Measurements from ENCODE around the gene CTDSPL.

Gene CTDSPL

GRCh38 chr3:38008971-38009580 is 147.4 kb downstream of the CTDSPL start:
- H3K4me3 ChIP-seq (replicated peaks; ENCODE audit: low read depth, low read length) = no peak overlapping the region
- TF ChIP-seq CTCF (IDR thresholded peaks at IDR 0.05; ENCODE audit: low read depth, low read length, missing control alignments) = no peak
- DNase-seq (ENCODE audit: extremely low read depth, low read depth) = no peak

GRCh38 chr3:38009807-38010591 is 148.3 kb downstream of the CTDSPL start:
- H3K4me3 ChIP-seq (replicated peaks; ENCODE audit: low read depth, low read length) = no peak overlapping the region
- no peak for TF ChIP-seq CTCF (IDR thresholded peaks at IDR 0.05; ENCODE audit: low read depth, low read length, missing control alignments)
- no peak for DNase-seq (ENCODE audit: extremely low read depth, low read depth)

GRCh38 chr3:38011111-38011510 is 149.4 kb downstream of the CTDSPL start:
- no peak for TF ChIP-seq CTCF (IDR thresholded peaks at IDR 0.05; ENCODE audit: low read depth, low read length, missing control alignments)
- no peak for DNase-seq (ENCODE audit: extremely low read depth, low read depth)
- H3K4me3 ChIP-seq (replicated peaks; ENCODE audit: low read depth, low read length) = no peak overlapping the region

- H3K4me3 ChIP-seq (replicated peaks; ENCODE audit: low read depth, low read length) = no peak overlapping the region
- DNase-seq (ENCODE audit: extremely low read depth, low read depth) = no peak
- TF ChIP-seq CTCF (IDR thresholded peaks at IDR 0.05; ENCODE audit: low read depth, low read length, missing control alignments) = no peak
Measured at GRCh38 chr3:38015485-38015884, 153.8 kb downstream of the CTDSPL start.

GRCh38 chr3:38015984-38016383 is 154.3 kb downstream of the CTDSPL start:
- no peak for DNase-seq (ENCODE audit: extremely low read depth, low read depth)
- H3K4me3 ChIP-seq (replicated peaks; ENCODE audit: low read depth, low read length) = no peak overlapping the region
- TF ChIP-seq CTCF (IDR thresholded peaks at IDR 0.05; ENCODE audit: low read depth, low read length, missing control alignments) = no peak

GRCh38 chr3:38016410-38016809 is 154.7 kb downstream of the CTDSPL start:
- no peak for DNase-seq (ENCODE audit: extremely low read depth, low read depth)
- no peak overlapping the region for H3K4me3 ChIP-seq (replicated peaks; ENCODE audit: low read depth, low read length)
- no peak for TF ChIP-seq CTCF (IDR thresholded peaks at IDR 0.05; ENCODE audit: low read depth, low read length, missing control alignments)

Measured in HFF-Myc (cell line).